DND-41 (cell line): ENCODE data around the gene BRMS1.

Source experiments
- ATAC-seq: fragments of 200-7000 bp; cut with Tn5 transposase; 3 replicates; pipeline ENCODE4 v1.9.1; 2021; ENCODE audit warnings: low read depth; ENCODE audit not compliant: insufficient read depth
- DNase-seq: peaks from one replicate; pipeline ENCODE4 v3.0.0-alpha.2; 2020
- H2AFZ ChIP-seq: 2 replicates; pipeline ENCODE4 v1.6.0; 2012; ENCODE audit warnings: low read depth, low read length
- H3K27ac ChIP-seq: 2 replicates; pipeline ENCODE4 v1.5.1; 2012; ENCODE audit warnings: low read length, inconsistent platforms
- H3K27me3 ChIP-seq: fragments of 200-600 bp; sonication (generic); 2 replicates; pipeline ENCODE4 v1.6.0; 2012; ENCODE audit warnings: low read length, mild to moderate bottlenecking, inconsistent platforms; ENCODE audit not compliant: insufficient read depth, poor library complexity
- H3K36me3 ChIP-seq: 2 replicates; pipeline ENCODE4 v1.5.1; 2012; ENCODE audit warnings: low read length, inconsistent platforms; ENCODE audit not compliant: insufficient read depth
- H3K4me1 ChIP-seq: 2 replicates; pipeline ENCODE4 v1.5.1; 2012; ENCODE audit warnings: mild to moderate bottlenecking, low read length; ENCODE audit not compliant: insufficient read depth
- H3K4me2 ChIP-seq: 2 replicates; pipeline ENCODE4 v1.6.0; 2012; ENCODE audit warnings: mild to moderate bottlenecking, moderate library complexity, low read length, inconsistent platforms; ENCODE audit not compliant: insufficient read depth
- H3K4me3 ChIP-seq, 2 experiments: fragments of 200-600 bp in 1 of 2; shearing (Covaris generic) in 1 of 2; 2 replicates each; pipeline ENCODE4 v1.5.1; 2012 to 2016; ENCODE audit warnings: inconsistent platforms in 2 of 2, low read length in 2 of 2, mild to moderate bottlenecking in 2 of 2, low read depth in 1 of 2, moderate library complexity in 1 of 2
- H3K79me2 ChIP-seq: 2 replicates; pipeline ENCODE4 v1.6.0; 2012; ENCODE audit warnings: low read length, inconsistent platforms; ENCODE audit not compliant: insufficient read depth
- H3K9ac ChIP-seq: 2 replicates; pipeline ENCODE4 v1.6.0; 2012; ENCODE audit warnings: low read depth, mild to moderate bottlenecking, inconsistent platforms, low read length, moderate library complexity
- H3K9me3 ChIP-seq: 2 replicates; pipeline ENCODE4 v1.5.1; 2012; ENCODE audit warnings: low read length, moderate library complexity, mild to moderate bottlenecking, inconsistent platforms; ENCODE audit not compliant: insufficient read depth, severe bottlenecking
- H4K20me1 ChIP-seq: 2 replicates; pipeline ENCODE4 v1.6.0; 2012; ENCODE audit warnings: low read length; ENCODE audit not compliant: insufficient read depth
- CTCF ChIP-seq: IDR thresholded peaks from 2 replicates; pipeline ENCODE4 v1.5.1; 2012; ENCODE audit warnings: borderline replicate concordance, low read length, moderate library complexity, mild to moderate bottlenecking; ENCODE audit not compliant: poor library complexity, severe bottlenecking; ENCODE audit errors: extremely low read depth
- EZH2 ChIP-seq: IDR thresholded peaks from 3 replicates; pipeline ENCODE4 v1.6.1; 2012; ENCODE audit warnings: borderline replicate concordance, low read depth, mild to moderate bottlenecking, moderate library complexity, low read length, inconsistent platforms; ENCODE audit not compliant: severe bottlenecking

Gene BRMS1

GRCh38 chr11:66337103-66337899 lies 7.6 kb downstream of the BRMS1 start:
- Histone ChIP-seq H3K4me3 (no peak overlapping the region), H3K36me3 (peaks cover 56% of the 10 kb centered on the region), H3K9ac (no peak overlapping the region), H3K27me3 (no peaks in the 10 kb centered on the region), H3K27ac (no peak overlapping the region), H3K4me1 (no peaks in the 10 kb centered on the region), H4K20me1 (peaks cover 11% of the 10 kb centered on the region), H3K4me2 (no peak overlapping the region), H3K79me2 (no peaks in the 10 kb centered on the region), H2AFZ (no peak overlapping the region), H3K9me3 (no peaks in the 10 kb centered on the region)
- TF ChIP-seq CTCF (no peak), EZH2 (no peak)
- no peak; the same call in 2 of the 3 replicates for ATAC-seq
- DNase-seq = no peak

GRCh38 chr11:66336234-66337102 lies 8.4 kb downstream of the BRMS1 start, which contains the start of gene RIN1:
Gene RIN1 (minus strand): TSS chr11:66336434. CDS start chr11:66336402, 32 bp downstream.
- no peak for DNase-seq
- H3K4me3 ChIP-seq = no peak within 1 kb of the TSS
- peak; percentile 15 for TF ChIP-seq CTCF
- TF ChIP-seq EZH2 = no peak
- no peak within 1 kb of the TSS for H3K27ac ChIP-seq
- H3K36me3 ChIP-seq = peaks cover 48% of the 10 kb centered on the region
- H4K20me1 ChIP-seq = peaks cover 11% of the 10 kb centered on the region
- no peak within 1 kb of the TSS for H3K9ac ChIP-seq
- no peaks in the 10 kb centered on the region for H3K79me2 ChIP-seq
- no peaks in the 10 kb centered on the region for H3K4me1 ChIP-seq
- no peak within 1 kb of the TSS for H2AFZ ChIP-seq
- H3K9me3 ChIP-seq = no peaks in the 10 kb centered on the region
- no peak within 1 kb of the TSS for H3K4me2 ChIP-seq
- peak; percentile 46 for ATAC-seq
- no peaks in the 10 kb centered on the region for H3K27me3 ChIP-seq

GRCh38 chr11:66335531-66336233 lies 9.2 kb downstream of the BRMS1 start:
- Histone ChIP-seq H3K9ac (no peak overlapping the region), H3K4me2 (no peak overlapping the region), H3K27ac (no peak overlapping the region)

More at GRCh38 chr11:66335531-66336233, 9.2 kb downstream of the BRMS1 start:
- Histone ChIP-seq H3K79me2 (no peaks in the 10 kb centered on the region), H3K36me3 (peaks cover 40% of the 10 kb centered on the region), H3K9me3 (no peaks in the 10 kb centered on the region), H2AFZ (no peak overlapping the region), H3K27me3 (no peaks in the 10 kb centered on the region), H3K4me3 (no peak overlapping the region), H4K20me1 (peaks cover 11% of the 10 kb centered on the region; the same call in 1 of the 2 replicates), H3K4me1 (no peaks in the 10 kb centered on the region)
- no peak for TF ChIP-seq CTCF
- no peak for TF ChIP-seq EZH2
- ATAC-seq = no peak
- DNase-seq = no peak
